GM21786 (cell line): Measurements from ENCODE around the gene PDYN.

Source experiments
- ATAC-seq: cut with Tn5 transposase; IDR thresholded peaks from one replicate; pipeline ENCODE4 v1.9.1; 2021; ENCODE audit not compliant: unreplicated experiment

The PDYN gene

DNA sequence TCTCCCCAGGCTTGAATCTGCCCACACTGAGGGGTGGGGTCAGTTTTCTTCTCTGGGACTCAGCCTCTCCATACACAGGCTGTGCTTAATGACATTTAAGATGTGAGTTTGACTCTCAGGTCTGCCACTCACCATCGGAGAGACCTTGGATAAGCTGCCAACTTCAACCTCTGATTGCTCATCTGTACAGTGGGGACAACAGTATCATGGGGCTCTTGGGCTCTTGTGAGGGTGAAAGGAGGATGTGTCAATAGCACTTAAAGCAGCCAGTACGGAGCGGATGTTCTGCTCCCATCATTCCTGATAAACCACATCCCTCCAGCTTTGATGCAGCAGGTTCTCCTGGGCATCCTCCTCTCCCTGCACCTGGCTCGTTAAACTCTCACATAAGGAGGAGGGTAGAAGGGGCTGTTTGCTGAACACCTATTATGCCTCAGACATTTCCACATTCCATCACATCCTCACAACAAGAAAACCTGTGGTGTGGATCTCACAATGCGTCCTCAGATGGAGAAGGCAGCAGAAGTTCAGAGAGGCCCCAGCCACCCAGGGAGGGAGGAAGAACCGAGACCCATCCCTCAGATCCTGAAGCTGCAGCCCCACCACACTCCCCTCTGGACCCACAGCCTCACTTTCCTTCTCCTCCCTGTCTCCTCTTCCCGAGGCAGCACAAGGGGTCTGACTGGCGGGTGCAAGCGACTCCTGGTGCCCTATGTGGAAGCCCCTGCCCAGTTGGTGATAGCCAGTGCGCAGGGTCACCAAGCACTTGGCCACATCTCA lies 1.9 kb upstream of the PDYN start:
- no peak for ATAC-seq

DNA sequence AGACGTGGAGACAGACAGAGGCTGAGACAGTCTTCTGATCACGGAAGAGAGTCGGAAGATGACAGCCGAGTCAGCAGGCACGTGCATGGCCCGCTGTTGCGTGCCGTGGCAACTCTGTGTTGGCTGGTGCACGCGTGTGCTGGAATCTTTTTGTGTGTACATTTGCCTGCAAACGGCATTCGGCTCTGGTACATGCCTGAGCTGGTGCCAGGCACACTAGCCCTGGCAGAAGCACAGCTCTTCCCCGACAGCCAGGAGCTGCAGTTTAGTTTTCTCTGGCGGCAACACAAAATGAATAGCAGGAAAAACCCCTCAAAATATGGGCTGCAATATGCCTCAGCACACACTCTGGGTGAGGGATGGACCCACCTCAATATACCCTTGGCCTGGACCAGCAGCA lies 769 bp upstream of the PDYN start:
- ATAC-seq = no peak

DNA sequence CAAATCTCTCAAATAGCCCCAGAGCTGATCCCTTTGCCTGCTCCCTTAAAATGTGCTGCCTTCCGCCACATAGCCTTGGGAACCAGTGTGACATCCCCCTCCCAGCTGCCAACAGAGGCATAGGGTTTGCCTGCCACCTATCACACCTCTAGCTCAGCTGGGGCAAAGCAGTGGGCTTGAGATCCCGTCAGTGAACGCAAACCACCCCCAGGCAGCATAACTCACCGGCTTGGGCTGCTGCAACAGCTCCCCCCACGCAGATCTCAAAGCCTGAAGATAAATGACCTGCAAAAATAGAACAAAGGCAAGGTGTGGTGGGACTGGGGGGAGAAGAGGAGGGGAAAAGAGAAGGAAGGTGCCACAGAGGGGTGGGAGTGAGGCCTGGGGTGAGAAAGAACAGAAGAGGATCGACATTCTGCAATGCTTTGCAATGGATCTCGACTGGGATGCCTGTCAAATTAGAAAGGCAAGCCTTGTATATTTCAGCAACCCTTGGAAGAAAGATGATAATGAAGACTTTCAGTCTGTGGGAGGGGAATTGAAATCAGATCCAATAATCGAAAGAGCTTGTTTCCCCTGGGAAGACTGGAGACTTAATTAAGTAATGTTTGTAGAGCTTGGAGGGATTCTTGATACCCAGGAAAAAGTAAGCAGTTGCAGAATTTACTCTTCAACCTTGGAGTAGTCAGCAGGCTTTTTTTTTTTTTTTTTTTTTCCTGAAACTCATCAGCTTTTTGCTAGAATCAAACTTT lies 1.3 kb downstream of the PDYN start:
- no peak for ATAC-seq

DNA sequence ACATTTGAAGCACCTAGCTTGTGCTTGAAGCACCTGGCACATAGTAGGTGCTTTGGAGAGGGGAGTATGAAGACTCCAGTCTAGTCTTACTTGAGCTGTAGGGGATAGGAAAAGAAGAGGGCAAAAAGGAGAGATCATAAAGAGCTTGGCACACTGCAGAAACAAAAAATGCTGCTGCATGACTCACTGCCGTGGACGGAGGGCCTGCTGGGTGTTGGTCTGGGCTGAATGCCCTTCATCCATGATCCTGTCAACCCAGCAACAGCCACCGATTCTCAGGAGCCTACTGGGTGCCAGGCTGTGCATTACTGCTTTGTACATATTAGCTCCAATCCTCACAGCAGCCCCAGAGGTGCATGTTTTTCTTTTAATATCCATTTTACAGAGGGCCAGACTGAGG lies 6.0 kb downstream of the PDYN start:
- ATAC-seq = no peak

DNA sequence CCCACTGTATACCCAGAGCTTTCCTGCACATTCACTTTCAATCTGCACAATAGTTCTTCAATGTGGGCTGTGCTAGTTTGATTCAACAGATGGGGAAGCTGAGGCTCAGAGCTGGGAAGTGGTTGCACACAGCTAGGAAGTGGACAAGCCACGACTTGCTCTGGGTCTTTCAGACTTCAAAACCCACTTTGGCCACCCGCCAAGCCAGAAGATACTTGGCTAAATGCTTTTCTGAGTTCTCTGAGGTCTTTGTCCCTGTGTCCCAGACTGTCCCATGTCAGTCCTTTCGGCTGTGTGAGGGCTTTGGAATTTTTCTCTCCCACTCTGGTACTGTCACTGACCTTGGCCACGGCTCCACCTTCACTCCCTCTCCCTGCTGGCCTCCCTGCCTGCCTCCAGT lies 10.6 kb downstream of the PDYN start:
- ATAC-seq = no peak

DNA sequence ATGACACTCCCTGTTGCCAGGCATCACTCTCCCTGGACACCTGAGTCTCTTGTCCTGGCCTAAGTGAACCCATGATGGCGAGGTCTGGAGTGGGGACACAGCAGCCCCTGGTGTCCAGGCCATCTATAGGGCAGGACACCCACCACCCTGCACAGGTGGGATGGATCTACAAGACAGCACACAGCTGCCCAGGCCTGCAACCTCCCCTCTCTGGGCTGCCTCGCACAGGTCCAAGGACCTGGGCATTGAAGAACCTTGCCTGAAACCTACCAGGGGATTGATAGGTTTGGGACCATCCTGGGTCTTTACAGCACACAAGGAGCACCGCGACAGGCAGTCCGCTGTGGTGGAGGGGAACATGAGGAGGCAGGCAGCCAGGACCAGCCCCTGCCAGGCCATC lies 11.2 kb downstream of the PDYN start:
- no peak for ATAC-seq

DNA sequence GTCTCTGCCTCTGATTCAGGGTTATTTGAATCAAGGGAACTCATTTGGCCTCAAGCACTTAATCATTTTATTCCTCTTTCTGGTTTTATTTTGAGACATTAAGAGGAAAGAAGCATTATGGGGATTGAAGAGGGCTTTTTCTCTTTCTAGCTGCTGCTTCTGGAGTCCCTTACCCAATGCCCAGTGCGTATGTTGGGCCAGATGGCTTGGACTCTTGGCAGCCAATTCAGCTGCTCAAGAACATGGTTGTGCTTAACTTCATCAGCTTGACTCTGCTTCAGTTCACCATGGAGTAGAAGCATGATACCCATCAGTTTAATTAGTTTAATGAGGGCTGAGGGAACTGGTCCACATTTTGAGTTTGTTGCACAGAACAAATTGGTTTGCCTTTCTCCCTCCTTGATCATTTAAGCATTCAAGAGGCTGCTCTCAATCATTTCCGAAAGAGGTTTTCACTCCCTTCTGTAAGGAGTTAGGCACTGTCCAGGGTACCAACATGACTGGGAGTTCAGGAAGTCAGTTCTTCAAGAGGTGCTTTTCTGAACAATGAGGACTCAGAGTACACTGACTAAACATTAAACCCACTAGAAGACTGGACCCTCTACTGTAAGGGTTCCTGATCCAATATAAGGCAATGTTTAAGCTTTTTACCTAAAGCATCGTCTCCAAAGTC lies 14.6 kb downstream of the PDYN start:
- ATAC-seq = no peak

DNA sequence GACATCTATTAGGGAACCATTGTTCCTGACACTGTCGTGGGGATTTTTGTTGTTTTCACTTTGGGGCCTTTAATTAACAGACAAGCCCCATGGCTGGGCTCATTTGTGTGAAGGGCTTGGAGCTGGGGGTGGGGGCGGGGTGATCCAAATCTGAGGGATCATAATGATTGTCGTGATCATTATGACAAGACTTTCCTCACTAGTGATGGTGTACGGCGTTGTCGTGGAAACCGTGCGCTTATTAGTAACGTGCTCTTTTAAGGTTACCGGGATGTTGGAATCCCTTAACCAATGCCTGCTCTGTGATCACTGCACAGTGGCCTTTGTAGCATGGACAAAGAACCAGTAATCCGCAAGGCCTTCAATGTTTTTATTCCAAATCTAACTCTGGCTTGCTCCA lies 18.6 kb downstream of the PDYN start:
- no peak for ATAC-seq

DNA sequence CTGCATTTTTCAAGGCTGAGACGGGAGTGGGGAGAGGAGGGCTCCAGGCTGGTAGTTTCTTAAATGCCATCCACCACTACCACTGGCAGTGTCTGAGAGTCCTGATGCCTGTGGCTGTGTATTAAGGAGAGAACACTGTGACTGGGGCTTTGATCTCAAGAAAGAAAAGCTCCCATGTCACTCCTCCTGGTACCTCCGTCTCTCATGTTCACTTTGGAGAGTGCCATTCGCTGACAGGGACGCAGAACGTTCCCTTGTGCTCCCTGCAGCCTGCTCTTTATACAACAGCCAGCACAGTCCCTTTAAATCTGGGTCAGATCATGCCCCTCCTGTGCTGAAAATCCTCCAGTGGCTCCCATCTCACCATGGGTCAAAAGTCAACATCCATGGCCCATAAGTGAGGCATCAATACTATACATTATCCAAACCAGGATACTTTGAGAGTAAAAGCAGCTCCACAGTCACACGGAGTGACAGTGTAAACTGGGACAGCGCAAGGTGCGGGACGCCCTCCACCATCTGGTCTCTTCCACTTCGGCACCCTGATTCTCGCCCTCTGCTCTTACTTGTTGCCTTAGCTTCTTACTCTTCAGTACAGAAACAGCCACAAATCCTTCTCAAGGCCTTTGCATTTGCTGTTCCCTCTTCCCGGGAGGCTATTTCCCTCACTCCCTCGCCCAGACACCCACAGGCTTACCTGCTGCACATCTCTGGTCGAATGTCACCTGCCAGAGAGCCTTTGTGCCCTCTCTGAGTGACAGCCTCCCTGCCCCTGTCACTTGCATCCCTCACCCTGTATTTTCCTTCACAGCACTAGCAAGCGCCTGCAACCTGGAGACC lies 20.0 kb downstream of the PDYN start:
- no peak for ATAC-seq

DNA sequence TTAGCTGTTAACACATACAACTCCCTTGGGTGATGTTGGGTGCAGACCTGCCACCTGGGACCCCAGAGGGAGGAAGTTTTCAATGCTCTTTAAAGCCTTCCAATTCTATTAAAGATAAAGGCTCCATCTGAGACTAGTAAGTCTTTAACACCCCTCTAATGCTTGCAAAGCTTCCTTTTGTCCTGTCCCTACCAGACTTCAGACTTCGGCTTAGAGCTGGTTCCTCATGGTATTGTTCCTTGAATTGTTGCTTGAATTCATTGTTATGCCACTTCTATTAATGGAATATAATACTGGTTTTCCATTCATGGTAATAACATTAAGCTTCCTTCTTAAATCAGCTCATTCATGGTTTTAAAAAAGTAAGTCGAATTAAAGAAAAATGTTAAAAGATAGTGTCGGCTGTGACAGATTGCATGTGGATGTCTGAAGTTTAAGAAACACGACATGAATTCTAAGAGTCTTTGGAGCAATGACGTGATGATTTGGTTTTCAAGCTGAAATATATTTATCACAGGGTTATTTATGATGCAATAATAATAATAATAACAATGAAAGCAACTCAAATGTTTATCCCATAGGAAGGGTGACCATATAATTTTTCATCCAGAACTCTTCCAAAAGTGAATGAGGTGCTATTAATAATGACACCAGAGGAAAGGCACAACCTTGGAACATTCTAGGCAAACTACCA lies 21.8 kb downstream of the PDYN start:
- ATAC-seq = no peak

DNA sequence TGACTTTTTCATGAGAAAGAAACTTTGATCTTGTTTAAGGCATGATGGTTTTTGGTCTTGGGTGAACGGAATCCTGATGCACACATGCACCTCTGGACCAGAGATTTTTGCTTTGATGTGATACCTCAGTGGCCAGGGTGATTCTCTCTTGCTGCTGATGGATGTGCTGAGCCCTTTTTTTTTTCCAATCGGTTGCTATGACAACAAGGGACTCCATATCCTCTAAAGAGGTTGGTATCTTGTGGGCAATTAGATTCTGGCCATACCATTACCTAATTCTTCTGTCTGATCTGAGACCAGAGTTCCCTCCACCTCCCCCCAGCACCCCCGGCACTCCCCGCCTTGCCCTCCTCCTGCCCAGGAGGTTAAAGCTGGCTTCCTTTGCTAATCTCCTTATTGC lies 24.9 kb downstream of the PDYN start:
- no peak for ATAC-seq

DNA sequence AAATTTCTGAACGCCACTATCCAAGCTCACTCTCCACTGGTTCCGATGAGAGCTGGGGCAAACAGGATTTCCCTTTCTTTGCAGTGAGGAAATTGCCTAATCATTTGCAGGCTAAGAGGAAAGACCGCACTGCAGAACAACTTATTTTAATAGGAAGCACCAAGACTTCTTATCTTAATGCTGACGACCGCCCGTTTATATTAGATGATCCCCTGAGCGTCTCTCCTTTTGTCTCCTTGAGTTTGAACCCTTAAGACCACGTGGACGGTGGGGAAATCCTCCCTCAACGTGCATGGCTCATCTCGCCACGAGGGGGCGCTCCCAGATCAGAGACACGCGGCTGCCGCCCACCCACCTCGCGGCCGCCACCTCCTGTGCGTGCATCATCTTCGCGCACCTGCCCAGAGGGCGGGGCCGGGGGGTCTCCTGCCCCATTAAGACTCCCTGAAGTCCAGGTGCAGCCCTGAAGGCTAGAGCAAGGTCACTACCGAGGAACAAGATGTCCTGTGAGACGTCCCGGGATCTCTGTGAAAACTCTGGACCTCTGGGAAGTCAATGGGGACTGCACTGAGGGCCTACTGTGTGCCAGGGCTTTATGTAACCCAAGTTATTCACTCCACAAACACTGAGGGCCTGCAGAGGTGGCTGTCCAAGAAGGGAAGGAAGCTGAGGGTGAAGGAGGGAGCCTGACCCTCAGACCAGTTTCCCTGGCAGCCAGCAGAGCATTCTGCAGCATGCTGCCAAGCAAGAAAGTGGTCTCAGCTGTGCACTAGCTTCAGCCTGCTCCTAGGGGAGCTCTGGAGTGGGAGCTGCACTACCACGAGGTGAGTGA lies 28.1 kb downstream of the PDYN start:
- ATAC-seq = no peak

DNA sequence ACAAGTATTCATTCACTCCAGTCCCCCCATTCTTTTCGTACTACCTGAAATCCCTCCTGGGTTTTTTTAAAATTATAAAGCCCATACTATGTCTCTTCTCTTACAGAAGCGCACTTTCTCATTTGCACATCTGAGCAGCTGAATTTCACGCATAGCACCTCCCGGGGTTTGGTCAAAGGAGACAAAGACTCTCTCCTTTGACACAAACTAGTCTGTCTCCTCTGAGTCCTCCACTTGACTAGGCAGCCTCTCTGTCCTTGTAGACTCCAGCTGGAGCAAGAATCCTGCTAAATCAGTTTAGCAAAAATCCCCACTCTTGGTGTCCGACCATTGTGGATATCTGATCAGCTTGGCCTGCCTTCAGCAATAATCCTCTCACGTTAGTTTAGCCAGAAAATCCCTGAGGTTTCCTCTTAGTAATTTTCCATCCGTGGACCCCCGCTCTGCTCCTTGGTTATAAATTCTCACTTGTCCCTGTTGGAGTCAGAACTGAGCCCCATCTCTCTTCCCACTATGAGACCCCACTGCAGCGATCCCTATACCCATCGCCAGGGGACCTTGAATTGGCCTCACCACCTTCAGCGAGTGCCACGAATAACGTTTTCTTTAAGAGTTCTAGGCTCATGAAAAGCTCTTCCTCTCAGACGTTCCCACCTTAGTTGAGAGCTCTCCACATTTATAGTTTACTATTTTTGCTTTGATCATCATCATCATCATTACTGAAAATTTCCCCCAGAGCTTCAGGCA lies 29.0 kb downstream of the PDYN start:
- ATAC-seq = no peak

DNA sequence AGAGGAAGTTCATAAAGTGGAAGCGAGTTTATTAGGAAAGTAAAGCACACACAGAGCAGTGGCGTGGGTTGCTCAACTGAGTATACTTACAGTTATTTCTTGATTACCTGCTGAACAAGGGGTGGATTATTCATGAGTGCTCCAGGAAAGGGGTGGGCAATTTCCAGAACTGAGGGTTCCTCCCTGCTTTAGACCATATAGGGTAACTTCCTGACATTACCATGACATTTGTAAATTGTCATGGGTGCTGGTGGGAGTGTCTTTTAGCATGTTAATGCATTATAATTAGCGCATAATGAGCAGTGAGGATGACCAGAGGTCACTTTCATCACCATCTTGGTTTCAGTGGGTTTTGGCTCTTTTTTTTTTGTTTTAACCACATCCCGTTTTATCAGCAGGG lies 29.8 kb downstream of the PDYN start:
- ATAC-seq = no peak

DNA sequence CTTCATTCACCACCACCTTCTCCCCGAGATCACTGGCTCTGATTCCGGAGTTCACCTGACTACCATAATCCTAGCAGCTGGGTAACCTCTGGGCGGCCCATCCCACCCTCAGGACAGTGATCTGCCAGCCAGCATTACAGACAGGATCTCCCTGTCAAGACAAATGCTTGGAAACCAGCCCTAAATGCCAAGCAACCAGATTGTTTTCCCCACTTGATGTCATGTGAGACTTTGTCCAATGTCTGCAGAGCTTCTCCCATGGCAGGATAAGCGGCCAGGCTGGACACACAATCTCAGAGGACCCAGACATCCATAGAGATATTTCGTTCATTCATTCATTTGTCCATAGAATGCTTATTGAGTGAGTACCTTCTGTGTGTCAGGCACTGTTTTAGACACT lies 32.5 kb downstream of the PDYN start:
- ATAC-seq = no peak

DNA sequence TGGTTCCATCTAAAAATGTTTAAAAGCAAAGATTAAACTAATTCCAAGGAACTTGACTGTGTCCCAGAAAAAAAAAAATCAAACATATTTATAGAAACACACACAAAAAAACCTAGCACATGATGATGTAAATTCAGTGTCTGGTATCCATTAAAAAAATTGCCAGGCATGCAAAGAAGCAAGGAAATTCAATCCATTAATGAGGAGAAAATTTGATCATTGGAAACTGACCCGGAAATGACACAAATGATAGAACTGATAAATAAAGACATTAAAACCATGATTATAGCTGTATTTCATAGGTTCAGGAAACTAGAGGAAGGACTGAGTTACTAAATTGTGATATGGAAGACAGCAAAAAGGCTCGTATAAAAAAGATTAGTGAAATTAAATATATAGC lies 34.7 kb downstream of the PDYN start:
- no peak for ATAC-seq

DNA sequence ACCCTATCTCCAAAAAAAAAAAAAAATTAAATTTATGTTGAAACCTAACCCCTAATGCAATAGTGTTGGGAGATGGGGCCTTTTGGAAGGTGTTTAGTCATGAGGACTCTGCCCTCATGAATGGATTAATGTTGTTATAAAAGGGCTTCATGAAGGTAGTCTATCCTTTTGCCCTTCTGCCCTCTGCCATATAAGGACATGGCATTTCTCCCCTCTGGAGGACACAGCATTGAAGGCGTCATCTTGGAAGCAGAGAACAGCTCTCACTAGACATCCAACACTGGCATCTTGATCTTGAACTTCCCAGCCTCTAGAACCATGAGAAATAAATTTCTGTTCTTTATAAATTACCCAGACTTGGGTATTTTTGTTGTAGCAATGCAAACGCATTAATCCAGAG lies 35.4 kb downstream of the PDYN start:
- no peak for ATAC-seq

DNA sequence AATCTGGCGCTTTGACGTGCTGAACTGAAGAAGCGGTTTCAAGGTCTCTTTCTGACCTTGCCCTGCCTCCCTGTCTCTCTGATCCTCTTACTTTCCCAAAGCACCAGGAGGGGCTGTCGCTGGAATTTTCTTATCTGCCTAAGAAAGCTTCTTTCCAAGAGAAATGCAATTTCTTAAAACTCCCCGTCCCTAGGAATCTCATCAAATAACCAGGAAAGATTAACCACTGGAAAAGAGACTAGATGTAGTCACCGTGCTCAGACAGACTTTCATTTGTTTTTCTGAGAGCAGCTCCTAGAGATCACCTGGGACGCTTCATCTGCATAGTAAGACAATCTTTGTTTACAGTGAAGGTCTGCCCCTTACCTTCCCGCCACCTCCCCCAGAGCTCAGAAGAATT lies 38.6 kb downstream of the PDYN start:
- no peak for ATAC-seq

DNA sequence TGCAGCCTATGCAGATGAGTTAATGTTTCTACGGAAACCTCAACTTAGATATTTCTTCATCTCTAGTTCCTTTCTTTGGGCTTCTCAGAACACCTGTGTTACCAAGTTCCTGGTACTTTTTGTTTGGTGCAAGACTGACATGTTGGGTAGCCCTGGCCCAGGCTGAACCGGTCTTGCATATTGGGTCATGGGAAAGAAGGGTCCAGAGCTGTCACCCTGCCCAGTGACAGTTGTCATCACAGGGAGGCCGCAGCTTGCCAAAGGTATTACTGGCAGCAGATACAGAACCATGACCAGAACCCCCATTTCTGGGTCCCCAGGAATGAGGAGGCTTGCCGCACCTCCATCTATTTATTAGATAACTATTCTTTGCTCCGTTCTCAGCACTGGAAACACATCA lies 40.2 kb downstream of the PDYN start:
- ATAC-seq = no peak
